Measurements from ENCODE around the gene RBMXL2.

GRCh38 chr11:7098235-7098832 is 9.5 kb downstream of the RBMXL2 start:
- TF ChIP-seq CTCF (conservative IDR thresholded peaks at IDR 0.05; ENCODE audit: low read length): peak; percentile 78
- no peak for TF ChIP-seq EZH2phosphoT487 (IDR thresholded peaks at IDR 0.05; ENCODE audit: borderline replicate concordance)

Measured in Loucy (cell line).